Left kidney (tissue), 8 donors: ENCODE results near the gene RPRD1B. TPM values are rescaled to one million over a fixed set of nuclear protein-coding genes. Genes with fewer than 3 reads are reported as not detected.
A peak's percentile ranks its signal among the peaks of the same experiment; 100 is the strongest.

ENCODE experiments used
- DNase-seq: peaks from one replicate; pipeline ENCODE4 v3.0.0-alpha.2; 2013
- long read RNA-seq, 8 donors: transcript quantifications; one replicate each; lab custom pipeline, GENCODE V29; 2026
- polyA plus RNA-seq: library from polyadenylated mRNA; unstranded; fragments of 120-200 nt; gene quantifications from one replicate; pipeline ENCODE4 v1.2.1, GENCODE V29; 2013; ENCODE audit not compliant: insufficient read length

RPRD1B gene
- 43.6 TPM for polyA plus RNA-seq
- long read RNA-seq, donor 1, partial matches to known transcripts = 0 of 3 reads
- long read RNA-seq, donor 1, other reads (novel, unspliced or antisense) = 0 of 3 reads
- long read RNA-seq, donor 2, transcript RPRD1B-201 (7 exons, 3,874 nt) = major isoform, 5 of 5 reads
- long read RNA-seq, donor 2, partial matches to known transcripts = 0 of 5 reads
- long read RNA-seq, donor 2, other reads (novel, unspliced or antisense) = 0 of 5 reads
- long read RNA-seq, donor 3, partial matches to known transcripts = 0 of 3 reads
- long read RNA-seq, donor 3, other reads (novel, unspliced or antisense) = 0 of 3 reads
- long read RNA-seq, donor 4, partial matches to known transcripts = 0 of 1 reads
- long read RNA-seq, donor 4, other reads (novel, unspliced or antisense) = 0 of 1 reads
- long read RNA-seq, donor 5, transcript RPRD1B-201 (7 exons, 3,874 nt) = major isoform, 7 of 7 reads
- long read RNA-seq, donor 5, partial matches to known transcripts = 0 of 7 reads
- long read RNA-seq, donor 5, other reads (novel, unspliced or antisense) = 0 of 7 reads
- long read RNA-seq, donor 6, partial matches to known transcripts = 0 of 4 reads
- long read RNA-seq, donor 6, other reads (novel, unspliced or antisense) = 0 of 4 reads
- long read RNA-seq, donor 7, transcript RPRD1B-201 (7 exons, 3,874 nt) = major isoform, 10 of 10 reads
- long read RNA-seq, donor 7, partial matches to known transcripts = 0 of 10 reads
- long read RNA-seq, donor 7, other reads (novel, unspliced or antisense) = 0 of 10 reads
- long read RNA-seq, donor 8, partial matches to known transcripts = 0 of 3 reads
- long read RNA-seq, donor 8, other reads (novel, unspliced or antisense) = 0 of 3 reads

- peak; percentile 93 for DNase-seq
Measured at GRCh38 chr20:38033330-38034107, at the start of gene RPRD1B, which contains the start of gene TTI1. RPRD1B (plus strand) TSS chr20:38033746; CDS start chr20:38033948, 202 bp downstream. TTI1 (minus strand) TSS chr20:38033456; CDS start chr20:38013816, 19,640 bp downstream.

GRCh38 chr20:37984018-37984785 lies 49.3 kb upstream of the RPRD1B start:
- DNase-seq = no peak

GRCh38 chr20:37986044-37986858 lies 47.3 kb upstream of the RPRD1B start:
- DNase-seq = no peak

GRCh38 chr20:37986873-37987601 lies 46.5 kb upstream of the RPRD1B start:
- no peak for DNase-seq

- no peak for DNase-seq
Measured at GRCh38 chr20:37987602-37988290, 45.8 kb upstream of the RPRD1B start.

- no peak for DNase-seq
Measured at GRCh38 chr20:37988306-37988954, 45.1 kb upstream of the RPRD1B start.

- no peak for DNase-seq
Measured at GRCh38 chr20:37989601-37990295, 43.8 kb upstream of the RPRD1B start.

GRCh38 chr20:37990571-37991151 lies 42.9 kb upstream of the RPRD1B start:
- DNase-seq = no peak

- DNase-seq = no peak
Measured at GRCh38 chr20:37991157-37991866, 42.2 kb upstream of the RPRD1B start.

- DNase-seq = no peak
Measured at GRCh38 chr20:37991908-37992307, 41.6 kb upstream of the RPRD1B start.

GRCh38 chr20:37992802-37993409 lies 40.6 kb upstream of the RPRD1B start:
- DNase-seq = no peak

GRCh38 chr20:37994512-37994911 lies 39.0 kb upstream of the RPRD1B start:
- DNase-seq = no peak

GRCh38 chr20:37995856-37996605 lies 37.5 kb upstream of the RPRD1B start:
- DNase-seq = no peak

- no peak for DNase-seq
Measured at GRCh38 chr20:37997516-37997915, 36.0 kb upstream of the RPRD1B start.

GRCh38 chr20:37999526-38000263 lies 33.9 kb upstream of the RPRD1B start:
- no peak for DNase-seq
